NCI-H82 (cell line): ENCODE results near the gene MAGI1.

Experiments used
- DNase-seq: peaks from one replicate; lab custom pipeline; 2025; lab: John Stamatoyannopoulos, UW

The MAGI1 gene

GRCh38 chr3:65971293-65972252 lies 67.1 kb downstream of the MAGI1 start:
- no peak for DNase-seq

DNA sequence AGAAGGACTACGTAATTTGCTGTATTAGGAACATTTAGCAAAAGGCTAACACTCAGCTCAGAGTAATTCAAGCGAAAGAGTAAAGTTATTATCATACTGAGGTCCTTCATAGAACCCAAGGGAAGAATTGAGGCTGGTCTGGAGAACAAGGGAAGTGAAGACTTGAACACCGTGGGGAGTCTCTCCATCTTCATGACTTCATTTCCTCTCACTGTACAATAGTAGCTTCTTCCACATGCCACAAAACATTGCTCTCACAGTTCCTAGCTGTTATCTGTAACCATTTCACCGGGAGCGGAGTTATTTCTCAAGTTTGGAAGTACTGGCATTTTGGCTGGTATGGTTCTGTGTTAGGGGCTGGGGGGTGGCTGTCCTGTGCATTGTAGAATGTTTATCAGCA lies 69.7 kb downstream of the MAGI1 start:
- no peak for DNase-seq

GRCh38 chr3:65967451-65967850 lies 71.3 kb downstream of the MAGI1 start:
- no peak for DNase-seq

DNA sequence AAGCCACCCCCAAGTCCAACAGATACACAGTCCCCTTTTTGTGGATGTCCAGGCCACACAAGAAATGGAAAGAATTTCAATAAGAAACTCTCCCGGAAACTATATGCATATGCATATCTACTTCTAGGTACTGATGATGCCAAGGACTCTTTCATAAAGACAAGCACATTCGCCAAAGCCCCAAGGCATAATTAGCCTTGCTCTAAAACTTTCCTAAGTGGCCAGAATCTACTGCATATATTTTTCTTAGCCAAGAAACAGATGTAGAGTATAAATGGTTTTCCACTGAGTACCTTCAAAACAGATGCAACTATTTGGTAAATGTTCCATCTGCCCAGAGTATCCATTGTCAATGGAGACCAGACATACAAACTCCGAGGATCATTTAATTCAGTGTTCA lies 73.9 kb downstream of the MAGI1 start:
- no peak for DNase-seq

DNA sequence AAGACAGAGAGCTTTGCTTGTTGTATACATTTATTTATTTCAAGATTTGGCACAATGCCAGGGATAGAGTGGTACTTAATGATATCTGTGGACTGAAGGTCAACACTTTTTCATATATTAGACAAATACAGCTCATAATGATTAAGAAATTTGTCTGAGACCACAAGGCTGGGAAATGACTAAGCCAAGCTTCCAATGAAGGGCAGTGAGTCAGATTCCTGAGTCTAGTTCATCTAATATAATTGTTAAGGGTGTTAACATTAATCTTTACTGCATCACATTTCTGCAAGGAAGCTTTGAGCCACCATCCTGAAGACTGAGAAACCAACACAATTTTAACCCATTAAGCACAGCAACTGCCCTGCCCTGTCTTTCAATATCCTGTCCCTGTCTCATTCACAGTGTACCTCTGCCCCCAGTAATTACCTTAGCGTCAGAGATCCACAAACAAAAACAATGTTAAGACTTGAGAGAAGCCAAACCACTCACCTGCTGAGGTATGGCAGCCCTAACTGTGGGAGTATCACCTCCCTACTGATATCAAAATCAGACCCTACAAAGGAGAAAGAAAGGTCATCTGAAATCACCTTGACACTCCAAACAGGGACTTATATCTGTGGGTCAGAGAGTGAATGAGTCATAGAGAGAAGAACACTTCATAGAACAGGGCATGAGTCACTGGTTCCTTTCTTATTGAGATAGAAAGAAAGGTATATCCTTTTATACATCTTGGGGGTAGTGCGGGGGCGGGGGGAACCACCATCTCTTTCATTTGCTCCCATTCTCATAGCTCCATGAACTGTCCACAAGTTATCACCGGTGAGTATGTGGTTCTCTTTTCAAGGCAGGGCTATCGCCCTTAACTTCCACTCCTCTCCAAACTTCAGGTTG lies 74.7 kb downstream of the MAGI1 start:
- DNase-seq = no peak

DNA sequence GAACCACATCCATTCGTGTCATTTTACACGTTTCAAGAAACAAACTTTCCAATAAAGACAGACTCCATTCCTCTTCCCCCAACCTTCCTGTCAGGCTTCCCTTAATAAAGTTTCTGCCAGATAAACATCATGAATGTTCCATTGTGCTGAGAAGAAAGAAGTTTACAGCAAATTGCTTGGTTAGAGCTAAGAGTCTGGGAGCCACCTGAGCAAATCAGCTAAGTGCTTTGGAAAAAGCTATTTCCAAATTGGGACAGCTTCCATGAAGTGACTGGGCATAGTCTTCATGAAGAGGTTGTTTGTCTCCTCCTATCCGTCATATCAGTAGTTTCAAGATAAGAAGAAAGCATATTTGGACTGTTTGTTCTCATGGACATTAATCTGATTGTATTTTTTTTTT lies 77.0 kb downstream of the MAGI1 start:
- no peak for DNase-seq

DNA sequence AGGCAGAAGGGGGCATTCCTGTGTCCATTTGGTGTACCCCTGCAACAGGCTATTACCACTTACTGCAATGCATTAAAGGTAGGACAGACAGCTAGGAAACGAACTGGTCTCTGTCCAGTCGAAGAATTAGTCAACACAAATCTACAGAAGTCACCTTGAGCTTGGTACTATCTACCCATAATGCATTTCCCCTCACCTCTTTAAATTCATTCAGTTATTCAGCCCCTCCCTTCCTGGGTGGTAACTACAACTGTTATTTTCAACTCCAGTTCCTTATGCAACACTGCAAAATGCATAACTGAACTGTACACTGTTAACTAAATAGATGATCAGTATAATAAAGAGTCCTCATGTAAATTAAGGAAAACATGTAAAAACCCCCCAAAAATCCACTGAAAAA lies 77.6 kb downstream of the MAGI1 start:
- no peak for DNase-seq

DNA sequence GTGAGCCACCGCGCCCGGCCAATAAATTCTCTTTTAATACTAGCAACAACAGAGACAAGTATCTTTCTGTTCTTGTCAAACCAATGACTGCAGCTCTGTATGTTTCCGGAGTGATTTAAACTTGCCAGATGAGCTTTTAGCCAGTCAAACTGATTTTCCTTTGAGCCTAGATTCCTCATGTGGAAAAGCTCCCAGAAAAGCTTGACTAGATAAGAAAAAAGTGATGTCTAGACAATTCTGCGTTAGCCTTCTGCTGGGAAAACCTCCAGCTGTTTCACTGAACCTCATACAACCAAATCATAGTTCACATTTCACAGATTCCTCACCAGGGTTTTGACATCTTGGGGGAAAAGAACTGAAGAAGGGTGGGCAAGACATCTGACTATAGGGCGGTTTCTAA lies 78.6 kb downstream of the MAGI1 start:
- no peak for DNase-seq

DNA sequence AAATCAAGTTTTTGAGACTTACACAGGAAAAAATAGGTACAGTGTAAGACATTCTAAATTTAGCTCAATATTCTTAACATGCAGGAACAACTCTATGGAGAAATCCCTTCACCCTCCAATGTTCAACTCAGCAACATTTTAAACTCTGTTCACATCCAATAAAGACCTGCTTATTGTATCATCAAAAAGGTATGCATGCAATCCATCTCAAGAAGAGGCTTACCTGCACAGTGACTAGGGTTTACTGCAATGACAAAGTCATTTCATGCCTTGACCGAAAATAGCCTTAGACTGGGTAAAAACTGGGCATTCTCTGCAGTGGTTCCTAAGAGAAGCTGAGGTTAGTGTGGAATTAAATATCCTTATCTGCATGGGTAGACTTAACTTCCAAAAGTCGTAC lies 80.5 kb downstream of the MAGI1 start:
- no peak for DNase-seq

GRCh38 chr3:65955792-65956477 lies 82.8 kb downstream of the MAGI1 start:
- no peak for DNase-seq

- DNase-seq = no peak
Measured at GRCh38 chr3:65953881-65954733, 84.6 kb downstream of the MAGI1 start.

DNA sequence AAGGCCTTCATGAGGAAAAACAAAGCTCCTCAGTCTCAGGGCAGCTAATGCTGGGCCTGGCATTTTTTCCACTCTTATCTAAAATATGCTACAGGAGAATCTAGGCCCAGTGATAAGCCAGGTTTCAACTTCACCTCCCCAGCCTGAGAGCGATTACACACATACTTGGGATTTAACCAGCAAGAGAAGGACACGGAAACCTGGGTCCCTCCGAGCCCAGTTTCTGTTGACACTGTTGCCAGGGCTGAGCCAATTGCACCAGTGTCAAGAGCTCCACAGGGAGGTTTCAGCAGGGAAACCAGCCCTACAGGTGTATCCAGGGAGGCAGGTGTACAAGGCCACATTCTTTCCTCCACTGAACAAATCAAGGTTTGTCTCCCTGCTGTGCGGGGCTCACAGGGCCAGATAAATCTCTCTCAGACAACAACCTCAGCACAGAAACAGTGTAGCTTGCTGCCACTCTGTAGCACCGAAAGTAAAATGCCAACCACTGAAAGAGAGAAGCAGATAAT lies 85.4 kb downstream of the MAGI1 start:
- DNase-seq = no peak

DNA sequence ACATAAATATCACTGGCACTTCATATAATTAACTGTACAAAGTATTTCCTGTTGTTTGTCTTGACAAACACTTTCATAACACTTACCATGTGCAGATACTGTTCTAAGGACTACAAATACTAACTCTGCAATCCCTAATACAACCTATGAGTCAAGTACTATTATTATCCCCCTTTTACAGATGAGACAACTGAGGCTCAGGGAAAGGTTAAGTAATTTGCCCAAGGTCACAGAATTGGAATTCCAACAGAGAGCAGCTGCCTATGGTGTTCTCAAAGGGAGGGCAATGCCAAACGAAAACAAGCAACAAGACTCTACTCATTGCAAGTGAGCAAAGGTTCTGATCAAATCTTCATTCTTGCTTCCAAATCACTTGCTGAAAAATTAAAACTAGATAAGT lies 85.9 kb downstream of the MAGI1 start:
- no peak for DNase-seq

DNA sequence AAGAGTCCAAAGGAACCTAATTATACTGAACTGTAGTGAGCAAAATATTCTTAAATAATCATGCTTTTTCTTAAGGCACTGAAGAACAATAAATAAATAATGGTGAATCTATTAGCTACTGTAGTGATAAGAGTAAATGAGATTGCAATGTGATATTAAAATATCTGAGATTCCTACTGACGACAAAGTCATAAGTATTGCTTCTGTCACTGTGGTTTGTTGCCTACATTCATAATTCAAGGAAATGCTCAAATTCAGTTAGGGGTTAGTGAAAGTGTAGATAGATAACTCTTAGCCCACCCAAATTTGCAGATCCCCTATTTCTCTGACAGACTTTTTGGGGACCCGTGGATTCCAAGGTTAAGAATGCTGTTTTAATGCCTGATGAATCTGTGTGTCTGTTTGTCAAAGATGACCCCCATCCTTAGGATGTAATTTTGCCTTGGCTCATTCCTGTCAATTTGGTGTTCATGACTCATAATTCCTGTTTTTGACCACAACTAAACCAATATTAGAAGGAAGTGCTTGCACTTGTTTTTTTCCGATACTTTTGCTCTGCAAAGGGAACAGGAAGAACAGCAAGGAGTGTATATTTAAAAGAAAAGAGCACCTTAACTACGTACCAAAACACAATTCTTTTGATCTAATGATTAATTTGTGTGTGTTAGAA lies 86.7 kb downstream of the MAGI1 start:
- no peak for DNase-seq

DNA sequence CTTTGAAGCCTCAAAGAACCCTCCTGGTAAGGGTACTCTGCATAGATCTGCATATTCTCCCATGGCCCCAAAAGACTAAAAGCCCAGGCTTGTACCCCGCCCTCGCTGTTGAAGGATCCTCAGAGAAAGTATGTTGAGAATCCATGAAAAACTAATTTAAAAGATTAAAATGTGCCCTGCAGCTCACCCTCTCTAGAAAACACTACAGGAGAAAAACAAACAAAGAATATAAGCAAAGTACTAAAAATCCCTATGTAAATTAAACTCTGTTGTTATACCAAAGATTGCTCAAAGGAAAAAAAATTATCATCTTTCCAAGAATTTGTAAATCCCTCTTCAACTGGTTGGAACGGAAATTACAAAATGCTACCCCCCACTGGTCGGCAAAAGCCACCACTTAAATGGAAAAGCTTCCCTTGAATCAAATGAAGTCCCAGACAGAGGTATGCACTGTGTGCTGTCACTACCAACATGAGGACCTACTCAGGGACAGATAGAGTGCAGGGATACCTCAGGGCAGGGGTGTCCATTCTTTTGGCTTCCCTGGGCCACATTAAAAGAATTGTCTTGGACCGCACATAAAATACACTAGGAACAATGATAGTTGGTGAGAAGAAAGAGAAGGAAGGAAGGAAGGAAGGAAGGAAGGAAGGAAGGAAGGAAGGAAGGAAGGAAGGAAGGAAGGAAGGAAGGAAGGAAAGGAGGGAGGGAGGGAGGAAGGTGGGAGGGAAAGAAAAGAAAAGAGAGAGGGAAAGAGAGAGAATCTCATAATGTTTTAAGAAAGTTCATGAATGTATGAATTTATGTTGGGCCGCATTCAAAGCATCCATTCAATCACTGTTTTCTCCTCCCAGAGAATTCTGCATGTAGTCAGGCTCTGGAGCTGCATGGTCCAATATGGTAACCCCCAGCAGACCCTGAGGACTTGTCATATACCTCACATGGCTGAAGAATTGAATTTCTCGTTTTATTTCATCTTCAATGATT lies 88.1 kb downstream of the MAGI1 start:
- no peak for DNase-seq

- no peak for DNase-seq
Measured at GRCh38 chr3:65948841-65949573, 89.7 kb downstream of the MAGI1 start.

DNA sequence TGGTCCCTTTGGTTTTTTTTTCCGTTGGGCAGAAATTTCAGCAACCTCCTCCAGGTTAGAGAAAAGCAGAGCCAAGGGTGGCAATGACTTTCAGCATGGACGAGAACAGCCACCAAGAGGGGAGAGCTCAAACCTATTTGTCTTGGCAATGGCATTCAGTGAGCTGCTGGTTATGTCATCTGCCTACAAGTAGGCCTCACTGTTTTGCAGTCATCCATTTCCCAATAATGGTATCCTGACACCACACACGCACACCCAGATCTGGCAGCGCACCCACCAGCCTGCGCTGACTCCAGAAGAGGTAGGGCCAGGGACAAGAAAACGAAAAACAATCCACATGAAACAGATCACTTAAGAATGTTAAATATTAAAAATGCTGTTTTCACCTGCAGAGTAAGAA lies 92.3 kb downstream of the MAGI1 start:
- DNase-seq = no peak

- no peak for DNase-seq
Measured at GRCh38 chr3:65945953-65946352, 92.8 kb downstream of the MAGI1 start.

DNA sequence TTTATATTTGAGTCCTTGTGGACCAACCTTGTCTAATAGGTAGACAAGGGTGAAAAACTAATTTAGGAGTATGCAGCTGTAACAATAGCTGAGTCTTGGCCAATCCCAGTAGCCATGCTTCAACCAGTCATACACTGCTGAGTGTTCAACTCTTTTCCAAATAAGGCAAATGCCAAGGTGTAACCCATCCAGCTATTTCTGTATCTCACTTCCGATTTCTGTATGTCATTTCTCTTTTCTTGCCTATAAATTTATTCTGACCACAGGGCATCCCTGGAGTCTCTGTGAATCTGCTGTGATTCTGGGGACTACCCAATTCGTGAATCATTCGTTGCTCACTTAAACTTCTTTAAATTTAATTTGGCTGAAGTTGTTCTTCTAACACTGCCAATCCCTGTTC lies 93.2 kb downstream of the MAGI1 start:
- DNase-seq = no peak
